Stomach (tissue), 9 donors: ENCODE measurements around the gene CDH23. TPM values are rescaled to one million over a fixed set of nuclear protein-coding genes. Genes with fewer than 3 reads are reported as not detected.

Experiments used
- DNase-seq, 2 donors: peaks; one replicate each; pipeline versions ENCODE4 v3.0.0 to v3.0.0-alpha.2; 2013 to 2019
- H3K27ac ChIP-seq, 5 donors: fragments of 200-600 bp in 4 of 5; sonication (generic) in 4 of 5; one replicate each; pipeline ENCODE4 v1.5.1; 2013 to 2019; ENCODE audit warnings: mild to moderate bottlenecking in 1 of 5, moderate library complexity in 1 of 5
- H3K27me3 ChIP-seq, 3 donors: fragments of 200-600 bp; sonication (generic); one replicate each; pipeline ENCODE4 v1.5.1; 2017 to 2019; ENCODE audit warnings: mixed run types in 1 of 3
- H3K36me3 ChIP-seq, 4 donors: fragments of 200-600 bp; sonication (generic); 1 replicate in 3 of 4; 2 replicates in 1 of 4; pipeline ENCODE4 v1.5.1; 2016 to 2019
- H3K4me1 ChIP-seq, 4 donors: fragments of 200-600 bp; sonication (generic); one replicate each; pipeline ENCODE4 v1.5.1; 2016 to 2019
- H3K4me3 ChIP-seq, 4 donors: fragments of 200-600 bp; sonication (generic) in 3 of 4; one replicate each; pipeline ENCODE4 v1.5.1; 2016 to 2019; ENCODE audit warnings: mild to moderate bottlenecking in 1 of 4
- H3K9me3 ChIP-seq, 4 donors: fragments of 200-600 bp; sonication (generic); one replicate each; pipeline ENCODE4 v1.5.1; 2016 to 2019
- CTCF ChIP-seq, 7 experiments: fragments of 450-650 bp in 4 of 7; fragments of 200-600 bp in 3 of 7; sonication (generic) in 3 of 7; IDR thresholded peaks; one replicate each; pipeline ENCODE4 v1.5.1; 2016 to 2019; ENCODE audit warnings: antibody characterized with exemption in 7 of 7, control low read depth in 2 of 7, mild to moderate bottlenecking in 1 of 7
- EP300 ChIP-seq: sonication (generic); formaldehyde crosslinking; IDR thresholded peaks from one replicate; pipeline ENCODE4 v1.6.1; 2017; ENCODE audit warnings: antibody characterized with exemption
- POLR2A ChIP-seq, 4 donors: fragments of 450-650 bp; IDR thresholded peaks; one replicate each; pipeline ENCODE4 v1.6.1; 2016; ENCODE audit warnings: antibody characterized with exemption in 4 of 4, control low read depth in 2 of 4, mild to moderate bottlenecking in 1 of 4, moderate library complexity in 1 of 4
- POLR2AphosphoS5 ChIP-seq, 3 donors: sonication (generic); formaldehyde crosslinking; IDR thresholded peaks; one replicate each; pipeline ENCODE4 v1.6.1; 2016; ENCODE audit warnings: antibody characterized with exemption in 3 of 3
- WGBS, 5 donors: extraction: QIAGEN DNeasy Blood & Tissue Kit in 3 of 5; methylation state at CpG; one replicate each; pipeline versions ENCODE4 v1.1.5 to v1.1.7; 2013 to 2018; 5-methylcytosine and 5-hydroxymethylcytosine counted together
- intact Hi-C: fragments of 100-400 bp; cut with DNase I; formaldehyde crosslinking; loops from one replicate; pipeline ENCODE4 v1.15.1; 2023; ENCODE audit warnings: low total_unique reads
- polyA plus RNA-seq, 3 donors: library from polyadenylated mRNA; stranded (reverse); fragments of 200-250 nt; gene quantifications; one replicate each; pipeline ENCODE4 v1.2.3, GENCODE V29; 2013
- total RNA-seq, 5 donors: library from RNA; depleted of rRNA; stranded (reverse); fragments of >200 nt; gene quantifications; one replicate each; pipeline versions ENCODE4 v1.1.0 to v1.2.3, GENCODE V29; 2014 to 2016
- donor health status: healthy with polysubstance abuse.
- donor health status: Bipolar disorder and iron deficiency.
- donor health status: healthy.

Gene CDH23
- total and polyA plus RNA-seq, 8 donors: 0.31 to 8.2 (median 2.2) TPM

DNA sequence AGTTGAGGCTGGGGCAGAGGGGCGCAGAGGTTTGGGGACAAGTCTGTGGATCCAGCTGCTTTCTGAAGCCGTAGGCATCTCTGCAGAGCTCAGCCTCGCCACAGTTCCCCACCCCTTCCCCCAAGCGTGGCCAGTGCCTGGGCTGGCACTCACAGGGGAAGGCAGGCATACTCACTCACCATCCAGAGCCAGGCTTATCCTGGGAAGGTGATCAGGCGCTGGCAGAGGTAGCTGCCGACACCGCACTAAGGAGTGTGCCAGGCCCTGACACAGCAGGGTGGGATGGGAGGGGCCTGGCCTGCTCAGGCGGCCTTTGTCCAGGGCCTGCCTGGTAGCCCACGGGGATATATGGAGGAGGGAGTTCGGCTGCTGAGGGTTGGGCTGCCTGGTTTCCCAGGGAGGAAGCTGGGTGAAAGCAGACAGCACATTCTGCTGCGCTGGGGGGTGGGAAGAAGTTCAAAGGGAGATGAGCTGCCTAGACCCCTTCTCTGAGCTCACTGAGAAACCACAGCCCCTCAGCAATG, 360.7 kb downstream of the CDH23 start:
- intact Hi-C loops: no loop called here
- WGBS, 5 donors: 36 to 60% (median 47%) methylated on average over 7 to 11 of the region's 11 CpGs
- H3K9me3 ChIP-seq: no peaks in the 10 kb centered on the region
- H3K4me1 ChIP-seq: peaks cover 11 to 89% (median 54%) of the 10 kb centered on the region in 4 donors
- TF ChIP-seq CTCF (IDR thresholded peaks at IDR 0.05) (no peak), POLR2AphosphoS5 (IDR thresholded peaks at IDR 0.05) (no peak), EP300 (no peak), POLR2A (IDR thresholded peaks at IDR 0.05) (no peak)
- no peaks in the 10 kb centered on the region for H3K27me3 ChIP-seq
- peak overlapping the region; percentile 35 to 85 (median 75) for H3K27ac ChIP-seq
- no peak overlapping the region for H3K4me3 ChIP-seq
- DNase-seq: peak in 1 of 2 donors; percentile 45
- H3K36me3 ChIP-seq: peaks cover 21 to 72% (median 71%) of the 10 kb centered on the region in 4 donors

DNA sequence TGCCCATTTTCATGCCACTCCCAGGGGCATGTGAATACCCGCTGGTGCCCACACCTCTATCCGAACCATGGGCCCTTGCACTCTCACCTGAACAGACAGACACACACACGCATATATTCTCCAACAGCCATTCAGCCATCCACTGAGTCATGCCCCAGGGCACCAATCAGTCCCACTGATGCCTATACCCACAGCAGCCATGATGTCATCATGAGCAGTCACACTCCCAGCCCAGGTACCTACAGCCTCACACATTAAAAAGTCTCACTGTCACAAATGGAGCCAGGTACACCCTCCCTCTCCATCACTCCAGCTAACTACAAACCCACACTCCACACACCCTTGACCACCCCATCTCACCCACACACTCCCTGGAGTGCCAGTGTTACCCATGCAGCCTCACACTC, 364.4 kb downstream of the CDH23 start:
- WGBS, 5 donors: 88 to 96% (median 95%) methylated on average over 3 of the region's 3 CpGs
- TF ChIP-seq POLR2A (IDR thresholded peaks at IDR 0.05) (no peak), CTCF (IDR thresholded peaks at IDR 0.05) (no peak), POLR2AphosphoS5 (IDR thresholded peaks at IDR 0.05) (no peak), EP300 (no peak)
- Histone ChIP-seq H3K9me3 (no peaks in the 10 kb centered on the region), H3K4me1 (peaks cover 24 to 90% (median 68%) of the 10 kb centered on the region in 4 donors), H3K4me3 (no peak overlapping the region), H3K27ac (peak overlapping the region in 1 of 5 donors; percentile 22), H3K36me3 (peaks cover 12 to 60% (median 48%) of the 10 kb centered on the region in 4 donors), H3K27me3 (no peaks in the 10 kb centered on the region)
- DNase-seq: no peak
- intact Hi-C loops: no loop called here

GRCh38 chr10:71761541-71762113, 364.9 kb downstream of the CDH23 start:
- no peak overlapping the region for H3K4me3 ChIP-seq
- WGBS, 5 donors: 90 to 94% (median 93%) methylated on average over 11 to 26 of the region's 26 CpGs
- H3K4me1 ChIP-seq: peaks cover 29 to 92% (median 71%) of the 10 kb centered on the region in 4 donors
- no peaks in the 10 kb centered on the region for H3K27me3 ChIP-seq
- H3K36me3 ChIP-seq: peaks cover 12 to 60% (median 48%) of the 10 kb centered on the region in 4 donors
- DNase-seq: no peak
- no peak for TF ChIP-seq POLR2A (IDR thresholded peaks at IDR 0.05)
- TF ChIP-seq POLR2AphosphoS5 (IDR thresholded peaks at IDR 0.05): no peak
- no peak for TF ChIP-seq EP300
- no peak for TF ChIP-seq CTCF (IDR thresholded peaks at IDR 0.05)
- peak overlapping the region in 1 of 5 donors; percentile 22 for H3K27ac ChIP-seq
- intact Hi-C loops: no loop called here
- no peaks in the 10 kb centered on the region for H3K9me3 ChIP-seq

DNA sequence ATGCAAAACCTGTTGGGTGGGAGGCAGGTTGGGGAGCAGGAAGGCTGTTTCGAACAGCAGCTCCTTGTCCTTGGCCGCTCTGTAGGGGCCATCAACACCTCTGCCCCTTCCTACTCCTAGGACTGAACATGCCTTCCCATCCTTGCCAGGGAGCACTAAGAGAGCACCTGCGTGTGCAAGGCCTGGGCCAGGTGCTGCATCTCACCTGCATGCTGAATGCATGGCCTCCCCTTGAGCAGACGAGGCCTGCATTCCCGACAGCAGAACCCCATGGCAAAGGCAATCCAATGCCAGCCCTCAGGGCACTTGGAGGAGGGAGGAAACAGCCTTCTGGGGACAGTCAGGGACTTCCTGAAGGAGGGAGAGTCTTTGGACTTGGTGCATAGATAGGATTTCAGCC, 365.6 kb downstream of the CDH23 start:
- Histone ChIP-seq H3K27me3 (no peaks in the 10 kb centered on the region), H3K27ac (peak overlapping the region in 1 of 5 donors; percentile 22), H3K9me3 (no peaks in the 10 kb centered on the region), H3K4me1 (peaks cover 36 to 94% (median 73%) of the 10 kb centered on the region in 4 donors), H3K4me3 (no peak overlapping the region), H3K36me3 (peaks cover 12 to 60% (median 47%) of the 10 kb centered on the region in 4 donors)
- DNase-seq: no peak
- TF ChIP-seq CTCF (IDR thresholded peaks at IDR 0.05): no peak
- 89 to 93% (median 90%) methylated on average over 5 of the region's 5 CpGs for WGBS, 5 donors
- intact Hi-C loops: no loop called here
